NCI-H128 (cell line): Measurements from ENCODE around the gene NKD1.
"Not testable (repeated sequence)": the region's sequence is repeated elsewhere in the genome, so short reads cannot be mapped to it uniquely, and the experiment has no call there.

Source experiments
- DNase-seq: peaks from one replicate; lab custom pipeline; 2025; ENCODE audit not compliant: unreplicated experiment; lab: John Stamatoyannopoulos, UW

The NKD1 gene

DNA sequence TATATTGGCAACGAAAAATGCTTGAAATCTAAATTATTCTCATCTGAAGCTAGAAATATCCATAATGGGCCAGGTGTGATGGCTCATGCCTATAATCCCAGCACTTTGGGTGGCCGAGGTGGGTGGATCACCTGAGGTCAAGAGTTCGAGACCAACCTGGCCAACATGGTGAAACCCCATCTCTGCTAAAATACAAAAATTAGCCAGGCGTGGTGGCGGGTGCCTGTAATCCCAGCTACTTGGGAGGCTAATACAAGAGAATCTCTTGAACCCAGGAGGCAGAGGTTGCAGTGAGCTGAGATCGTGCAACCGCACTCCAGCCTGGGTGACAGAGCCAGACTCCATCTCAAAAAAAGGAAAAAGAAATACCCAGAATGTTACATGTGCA lies 11.9 kb upstream of the NKD1 start:
- not testable (repeated sequence) for DNase-seq

DNA sequence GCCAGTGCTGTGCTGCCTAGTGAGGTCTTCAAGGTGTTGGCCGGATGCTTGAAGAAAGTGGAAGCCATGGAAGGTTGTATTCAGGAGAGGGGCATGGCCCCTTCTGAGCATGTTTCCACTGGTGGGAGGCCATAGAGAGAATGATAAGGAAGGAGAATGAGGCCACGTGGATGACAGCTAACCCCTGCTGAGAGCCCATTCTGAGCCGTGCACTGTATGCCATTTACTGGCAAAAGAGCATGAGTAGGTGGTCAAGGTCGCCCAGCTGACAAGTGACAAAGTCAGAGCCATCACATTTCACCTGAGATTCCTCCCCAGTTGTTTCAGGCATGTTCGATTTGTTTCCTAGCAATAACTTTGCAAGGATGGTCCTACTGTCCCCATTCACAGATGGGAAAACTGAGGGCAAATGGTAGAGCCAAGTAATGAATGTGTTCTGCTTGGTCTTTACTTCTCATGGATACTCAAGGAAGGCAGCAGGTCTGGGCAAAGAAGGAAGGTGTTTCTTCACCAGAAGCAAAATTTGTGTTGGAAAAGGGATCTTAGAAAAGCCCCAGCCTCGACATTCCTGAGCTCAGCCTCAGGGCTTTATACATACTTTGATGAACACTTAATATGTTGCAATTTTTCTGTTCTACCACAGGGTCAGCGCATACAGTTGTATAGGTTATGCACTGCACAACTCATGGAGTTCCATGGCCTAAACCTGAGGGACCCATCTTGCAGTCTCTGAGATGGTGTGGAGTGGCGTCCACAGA lies 10.5 kb upstream of the NKD1 start:
- DNase-seq: no peak

DNA sequence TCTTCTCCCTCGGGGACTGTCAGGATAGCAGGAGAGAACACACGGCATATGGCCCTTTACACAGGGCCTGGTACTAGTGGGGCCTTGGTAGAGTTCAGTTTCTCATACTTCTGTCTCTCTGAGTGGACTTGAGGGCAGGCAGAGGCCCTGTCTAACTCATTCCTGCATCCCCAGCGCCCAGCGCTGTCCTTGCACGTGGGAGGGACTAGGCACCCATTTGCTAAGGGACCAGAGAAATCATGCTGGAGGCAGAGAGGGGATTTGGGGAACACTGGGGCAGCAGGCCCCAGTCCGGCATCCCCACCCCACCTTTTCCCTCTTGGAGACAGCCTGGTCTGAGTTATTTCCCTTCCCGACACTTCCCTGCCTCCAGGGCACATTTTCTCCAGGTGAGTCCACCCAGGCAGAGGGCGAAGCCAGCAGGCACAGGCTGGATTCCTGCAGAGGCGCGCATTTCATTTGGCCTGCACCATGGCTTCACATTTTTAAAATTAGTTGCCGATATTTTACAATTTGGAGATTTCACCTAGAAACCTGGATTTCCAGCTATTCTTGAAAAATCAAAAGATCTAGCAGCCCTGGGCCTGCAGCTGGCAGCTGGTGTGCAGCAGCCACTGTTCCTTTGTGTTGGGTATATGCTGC lies 9.7 kb upstream of the NKD1 start:
- no peak for DNase-seq

DNA sequence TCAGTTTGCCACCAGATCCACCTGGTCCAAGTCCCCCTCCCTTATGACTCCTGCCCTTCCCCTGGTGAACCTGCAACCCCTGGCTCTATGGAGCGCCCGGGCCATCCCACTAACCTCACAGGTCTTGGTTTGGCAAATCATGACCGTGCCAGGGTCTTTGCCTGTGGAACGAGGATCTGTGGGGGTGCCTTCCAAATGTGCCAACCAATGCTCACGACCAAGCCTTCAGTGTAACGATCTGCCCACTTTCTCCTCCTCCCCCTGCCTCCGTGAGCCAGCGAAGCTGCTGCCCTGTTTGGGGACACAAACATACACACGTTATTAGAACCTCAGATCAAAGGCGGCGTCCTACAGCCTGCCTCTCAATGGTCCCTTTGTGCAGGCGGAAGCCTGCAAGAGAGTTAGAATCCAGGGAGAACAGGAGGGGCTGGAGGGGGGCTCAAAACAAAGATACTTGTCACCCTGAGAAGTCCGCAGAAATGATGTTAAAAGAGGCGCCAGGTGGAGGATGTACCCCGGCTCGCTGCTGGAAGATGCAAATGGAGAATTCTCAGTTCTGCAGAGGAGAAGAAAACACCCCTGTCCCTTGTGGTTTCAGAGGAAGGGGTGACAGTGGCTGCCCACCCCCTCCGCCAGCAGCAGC lies 9.0 kb upstream of the NKD1 start:
- DNase-seq: no peak

DNA sequence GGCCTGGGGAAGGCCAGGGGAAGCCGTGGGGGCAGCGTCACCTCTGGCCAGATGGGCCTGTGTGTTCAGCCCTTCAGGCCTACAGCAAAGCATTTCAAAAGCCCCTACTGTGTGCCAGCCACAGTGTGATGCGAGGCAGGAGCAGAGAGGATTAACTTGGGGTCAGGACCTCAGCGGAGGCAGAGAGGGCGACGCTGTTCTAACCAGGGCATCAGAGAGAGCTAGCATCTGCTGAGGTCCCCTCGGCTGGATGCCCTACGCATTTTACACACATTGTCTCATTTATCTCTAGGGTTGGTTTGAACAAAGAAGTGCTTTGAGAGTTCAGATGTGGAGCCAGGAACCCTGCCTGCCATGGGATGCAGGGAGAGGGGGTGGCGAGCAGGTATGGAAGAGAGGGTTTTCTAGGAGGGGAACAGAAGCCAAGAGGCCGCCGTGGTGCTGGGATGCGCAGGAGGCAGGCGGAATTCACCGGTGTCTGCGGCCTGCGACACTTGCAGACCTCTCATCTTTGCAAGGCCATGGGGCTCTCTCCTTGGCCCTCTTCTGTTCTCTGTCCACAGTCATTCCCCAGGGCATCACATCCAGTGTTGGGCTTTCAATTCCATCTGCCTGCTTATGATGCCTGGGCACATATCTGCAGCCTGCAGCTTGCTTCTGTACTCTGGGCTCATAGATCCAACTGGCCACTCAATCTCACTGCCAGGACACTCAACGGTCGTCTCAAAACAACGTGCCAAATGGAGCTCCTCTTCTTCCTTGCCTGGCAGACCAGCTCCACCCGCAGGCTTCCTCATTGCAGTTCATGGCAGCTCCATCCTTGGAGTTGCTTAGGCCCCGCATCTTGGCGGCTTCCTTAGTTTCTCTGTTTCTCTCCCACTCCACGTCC lies 8.1 kb upstream of the NKD1 start:
- DNase-seq: no peak

DNA sequence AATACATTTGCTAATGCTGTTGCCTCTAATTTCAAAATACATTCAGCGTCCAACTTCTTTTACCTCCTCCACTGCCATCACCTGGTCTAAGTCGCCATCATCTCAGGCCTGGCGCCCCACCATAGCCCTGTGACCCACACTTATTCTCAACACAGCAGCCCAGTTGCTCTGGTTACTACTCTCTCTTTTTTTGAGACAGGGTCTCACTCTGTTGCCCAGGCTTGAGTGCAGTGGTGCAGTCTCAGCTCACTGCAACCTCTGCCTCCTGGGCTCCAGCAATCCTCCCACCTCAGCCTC lies 7.5 kb upstream of the NKD1 start:
- no peak for DNase-seq

DNA sequence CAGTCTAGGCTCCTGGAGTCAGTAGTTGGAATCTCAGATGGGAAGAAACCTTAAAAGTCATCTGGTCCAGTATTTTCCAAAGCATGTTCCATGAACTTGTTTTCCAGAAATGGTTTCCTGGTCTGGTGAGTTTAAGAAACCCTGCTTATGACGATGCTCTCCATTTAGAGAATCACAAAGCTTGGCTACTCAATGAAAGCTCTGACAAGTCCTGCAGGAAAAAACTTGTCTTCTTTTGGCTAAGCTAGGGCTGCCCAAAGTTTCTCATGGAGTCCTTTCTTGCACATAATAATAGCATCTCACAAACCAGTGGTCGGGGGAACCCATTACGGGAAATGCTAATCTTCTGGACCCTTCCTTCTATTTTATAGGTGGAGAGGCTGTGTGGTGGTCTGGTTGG lies 5.5 kb upstream of the NKD1 start:
- DNase-seq: no peak

DNA sequence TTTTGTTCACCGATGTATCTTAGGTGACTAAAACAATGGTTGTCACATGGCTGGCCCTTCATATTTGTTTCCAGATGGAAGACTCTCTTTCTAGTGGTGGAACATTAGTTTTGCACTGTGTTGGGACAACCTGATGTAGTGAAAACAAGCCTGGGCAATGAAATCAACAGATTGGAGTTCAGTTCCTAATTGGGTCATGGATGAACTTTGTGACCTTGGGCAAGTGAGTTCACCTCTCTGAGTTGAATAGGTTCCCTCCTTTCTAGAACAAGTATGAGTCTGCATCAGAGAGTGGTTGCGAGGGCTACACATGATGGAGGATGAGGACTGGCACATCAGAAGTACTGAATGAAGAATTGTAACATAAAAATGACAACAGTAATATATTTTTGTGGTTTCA lies 2.1 kb upstream of the NKD1 start:
- no peak for DNase-seq

DNA sequence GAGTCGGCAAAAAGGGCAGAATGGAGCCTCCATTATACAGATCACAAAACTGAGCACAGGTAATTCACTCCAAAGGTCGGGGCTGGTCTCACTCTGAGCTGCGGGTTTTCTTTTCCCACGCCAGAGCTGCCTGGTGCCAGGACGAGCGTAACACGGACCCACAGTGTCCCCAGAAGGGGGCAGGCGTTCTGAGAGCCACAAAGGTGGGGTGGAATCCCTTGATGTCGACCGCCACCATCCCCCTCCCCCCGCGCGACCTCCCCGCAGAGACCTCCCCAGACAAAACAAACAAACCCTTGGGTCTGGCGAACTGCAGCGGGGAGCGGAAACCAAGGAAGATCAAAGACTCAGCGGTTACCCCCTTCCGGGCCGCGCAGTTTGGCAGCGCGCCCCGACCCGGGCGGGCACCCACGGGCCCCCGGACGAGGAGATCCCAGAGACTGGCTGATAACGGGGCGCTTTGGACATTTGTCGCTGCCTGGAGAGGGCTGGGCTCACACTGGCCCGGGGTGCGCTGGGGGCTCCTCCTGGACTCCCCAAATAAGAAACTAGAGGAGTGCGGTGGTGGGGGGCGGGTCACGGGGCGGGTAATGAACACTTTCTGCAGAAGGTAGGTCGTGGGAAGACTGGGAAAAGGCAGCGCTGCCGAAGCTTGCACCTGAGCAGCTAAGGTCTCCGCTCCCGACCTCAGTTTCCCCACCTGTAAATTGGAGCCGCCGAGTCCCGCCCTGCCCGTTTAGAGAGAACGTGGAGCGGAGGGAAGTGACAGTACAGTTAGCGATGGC lies 664 bp upstream of the NKD1 start:
- DNase-seq: no peak

DNA sequence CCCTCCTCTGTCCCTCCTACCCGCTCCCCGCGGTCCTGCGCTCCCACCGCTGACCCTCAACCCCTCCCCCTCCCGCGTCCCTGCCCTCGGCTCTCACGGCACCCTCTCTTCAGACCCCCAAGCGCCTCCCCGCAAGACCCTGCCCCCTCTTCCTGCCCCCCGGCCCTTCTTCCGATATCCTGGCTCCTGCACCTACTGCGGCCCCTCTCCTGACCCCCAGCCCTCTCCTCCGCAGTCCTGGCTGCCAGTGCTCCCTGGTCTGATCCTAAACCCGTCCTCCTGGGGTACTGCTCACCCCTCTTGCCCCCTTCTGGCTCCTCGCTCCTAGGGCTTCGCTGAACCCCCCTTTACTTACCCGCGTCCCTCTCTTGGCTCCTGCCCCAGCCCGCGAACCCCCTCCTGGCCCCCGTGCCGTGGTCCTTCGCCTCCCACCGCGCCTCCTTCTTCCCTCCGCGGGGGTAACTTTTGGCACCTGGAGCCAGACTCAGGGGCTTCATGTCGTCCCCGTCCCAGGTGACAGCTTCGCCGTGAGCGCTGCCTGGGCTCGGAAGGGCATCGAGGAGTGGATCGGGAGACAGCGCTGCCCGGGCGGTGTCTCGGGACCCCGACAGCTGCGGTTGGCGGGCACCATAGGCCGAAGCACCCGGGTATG lies 839 bp downstream of the NKD1 start:
- DNase-seq: no peak

DNA sequence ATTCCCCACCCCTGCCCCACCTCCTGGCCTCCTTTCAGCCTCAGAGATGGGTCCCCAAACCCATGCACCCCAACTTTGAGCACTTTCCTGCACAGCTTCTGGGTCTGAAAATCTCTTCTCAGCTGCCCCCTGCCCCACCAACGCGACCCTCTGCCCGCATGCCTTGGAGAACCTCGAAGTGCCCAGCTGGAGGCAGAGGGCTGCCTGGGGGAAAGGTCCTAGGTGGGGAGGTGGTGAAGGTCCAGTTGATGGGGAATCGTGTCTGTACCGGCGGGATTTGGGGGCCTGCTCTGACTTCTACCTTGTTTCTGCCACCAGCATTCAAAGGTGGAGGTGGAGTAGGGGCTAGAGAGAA lies 1.3 kb downstream of the NKD1 start:
- DNase-seq: no peak

DNA sequence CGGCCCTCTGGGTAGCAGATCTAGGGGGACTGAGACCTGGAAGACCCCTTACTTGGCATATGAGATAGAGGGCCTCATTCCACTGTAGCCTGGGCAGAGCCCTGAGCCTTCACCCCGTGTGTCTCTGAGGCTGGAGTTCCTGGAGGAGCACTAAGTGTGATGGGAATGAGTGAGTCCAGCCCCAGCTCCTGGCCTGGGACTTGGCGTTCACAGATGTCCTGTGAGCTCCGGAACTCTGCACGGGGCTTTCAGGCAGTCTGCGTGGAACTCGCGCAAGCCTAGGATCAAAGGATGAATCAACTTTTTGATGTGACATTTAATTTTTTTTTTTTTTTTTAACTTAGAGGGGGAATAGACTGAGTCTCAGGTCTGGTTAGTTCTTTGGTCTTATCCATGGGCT lies 1.8 kb downstream of the NKD1 start:
- no peak for DNase-seq

DNA sequence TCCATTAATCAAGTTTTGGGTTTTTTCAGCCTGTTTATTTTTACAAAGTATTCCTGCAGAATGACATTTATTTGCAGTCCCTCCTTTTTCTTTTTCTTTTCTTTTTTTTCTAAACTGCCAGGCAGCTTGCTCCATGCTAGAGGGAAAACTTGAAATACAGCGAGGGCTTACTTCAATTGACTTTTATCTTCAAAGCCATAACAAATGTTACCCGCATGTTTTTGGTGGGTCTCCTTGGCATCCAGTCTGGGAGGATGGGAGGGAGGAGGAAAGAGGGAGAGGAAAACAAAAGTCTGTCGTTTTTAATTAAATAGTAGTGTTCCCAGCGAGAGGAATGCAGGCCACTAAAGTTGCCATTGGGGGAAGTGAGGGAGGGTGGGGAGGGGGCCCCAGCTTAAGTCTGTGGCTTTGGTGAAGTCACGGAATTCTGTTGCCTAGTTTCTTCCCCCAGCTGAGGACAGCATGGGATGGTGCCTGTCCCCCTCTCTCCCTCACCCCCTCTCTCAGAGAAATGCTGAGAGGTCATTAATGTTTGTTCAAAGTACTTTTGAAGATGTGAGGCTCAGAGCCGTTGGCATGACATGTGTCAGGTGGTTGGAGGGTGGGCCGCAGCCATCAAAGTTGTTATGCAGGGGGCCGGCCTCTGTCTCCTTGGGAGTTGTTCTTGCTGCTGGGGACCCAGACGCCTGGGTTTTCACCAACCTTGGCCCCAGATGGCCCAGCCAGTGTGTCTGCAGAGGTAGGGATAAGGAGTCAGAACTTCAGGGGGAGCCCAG lies 2.9 kb downstream of the NKD1 start:
- DNase-seq: no peak

DNA sequence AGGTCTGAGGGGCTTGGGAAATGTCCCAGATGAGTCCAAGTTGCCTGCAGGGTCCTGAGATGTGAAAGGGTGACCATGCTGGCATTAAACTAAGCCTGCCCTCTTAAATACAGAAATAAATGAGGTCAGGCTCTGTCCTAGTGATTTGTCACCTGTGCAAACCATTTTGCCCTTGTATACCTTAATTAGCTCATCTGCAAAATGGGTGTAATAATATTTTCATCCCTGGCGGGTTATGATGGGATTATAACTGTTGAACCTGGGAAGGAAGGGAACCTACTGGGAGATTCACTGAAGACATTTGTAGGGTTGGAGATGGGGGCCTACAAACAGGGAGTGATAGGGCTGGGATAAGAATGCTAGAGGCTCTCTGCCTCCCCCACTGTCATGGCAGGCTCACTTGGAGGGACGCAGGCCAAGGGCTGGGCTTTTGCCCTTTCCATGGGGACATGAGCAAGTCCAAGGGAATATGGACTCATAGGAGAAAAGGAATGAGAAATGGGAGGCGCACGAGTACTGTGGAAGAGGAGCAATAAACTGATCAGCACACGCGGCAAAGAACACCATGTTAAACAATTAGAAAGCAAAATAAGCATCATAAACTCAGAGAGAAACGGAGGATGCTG lies 4.4 kb downstream of the NKD1 start:
- no peak for DNase-seq

DNA sequence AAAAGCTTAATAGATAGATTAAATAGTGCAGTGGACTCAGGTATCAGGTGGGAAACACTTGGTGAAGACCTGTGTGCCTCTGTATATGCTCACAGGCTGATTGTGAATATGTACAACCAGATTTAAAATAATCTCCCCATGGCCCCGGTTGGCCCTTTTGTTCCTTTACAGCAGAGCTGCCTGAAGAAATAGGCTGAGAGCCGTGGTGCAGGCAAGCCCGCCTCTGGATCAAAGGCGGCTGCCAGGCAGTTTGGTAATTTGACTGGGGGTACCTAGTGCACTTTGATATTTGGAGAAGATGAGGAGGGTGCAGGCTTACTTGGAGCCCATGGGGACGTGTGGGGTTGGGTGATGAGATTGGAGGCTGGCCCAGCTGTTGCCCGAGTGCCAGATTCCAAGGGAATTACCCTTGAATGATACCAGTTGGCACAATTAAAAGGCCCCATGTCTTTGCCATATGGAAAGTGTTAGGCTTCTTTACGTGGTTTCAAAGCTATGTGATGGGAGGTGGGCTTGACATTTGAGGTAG lies 5.0 kb downstream of the NKD1 start:
- DNase-seq: no peak

DNA sequence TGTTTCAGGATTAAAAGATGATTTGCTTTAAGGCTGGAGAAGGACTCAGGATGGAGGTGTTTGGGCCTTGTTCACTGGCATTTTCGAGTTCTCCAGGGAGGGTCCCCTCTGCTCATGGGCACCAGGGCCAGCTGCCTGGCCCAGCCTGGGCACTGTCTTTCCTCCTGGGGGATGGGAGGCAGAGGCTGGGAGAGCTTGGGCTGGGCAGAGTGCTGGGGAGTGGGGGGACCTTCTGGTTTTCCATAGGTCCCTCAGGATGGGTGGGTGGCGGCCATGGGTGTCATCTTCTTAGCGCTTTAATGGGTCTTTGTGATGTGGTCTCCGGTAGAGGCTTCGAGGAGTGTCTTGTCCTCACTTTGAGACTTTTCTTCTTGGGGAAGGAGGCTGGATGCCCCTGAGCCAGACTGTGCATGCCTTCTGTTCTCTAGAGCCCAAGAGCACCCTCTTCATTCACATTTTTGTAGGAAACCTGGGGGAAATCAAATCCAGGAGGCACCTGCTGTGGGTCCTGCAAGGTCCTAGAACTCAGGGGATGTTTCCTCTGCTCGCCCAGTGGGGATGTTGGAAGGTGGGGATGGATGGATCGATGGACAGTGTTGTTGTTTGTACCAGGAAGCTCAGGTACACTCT lies 5.7 kb downstream of the NKD1 start:
- no peak for DNase-seq

DNA sequence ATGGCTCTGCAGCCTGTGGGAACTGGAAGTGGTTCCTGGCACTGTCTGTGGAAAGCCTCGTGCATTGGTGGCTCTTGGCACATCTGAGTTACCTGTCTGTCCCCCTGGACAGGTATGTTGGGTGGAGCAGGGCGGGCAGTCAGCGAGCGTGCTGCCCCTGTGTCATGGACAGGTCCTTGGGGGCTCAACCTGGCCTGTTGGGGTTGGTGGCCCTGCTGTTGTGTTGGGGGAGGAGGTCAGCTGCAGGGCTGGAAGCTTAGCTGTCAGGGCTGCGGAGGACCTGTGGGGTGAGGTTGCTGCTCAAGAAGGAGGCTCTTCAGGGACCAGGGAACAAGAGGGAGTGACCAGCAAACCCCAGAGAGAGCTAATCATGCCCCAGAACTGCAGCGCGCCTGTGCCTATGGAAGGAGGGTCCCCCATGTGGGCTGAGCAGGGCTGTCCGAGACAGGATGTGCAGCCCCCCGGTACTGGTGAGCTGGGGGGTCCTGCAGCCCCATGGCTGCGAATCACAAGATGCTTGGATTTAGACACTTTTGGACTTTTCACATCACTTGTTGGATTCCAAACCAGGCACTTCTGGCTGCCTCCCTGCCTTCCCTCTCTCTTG lies 7.2 kb downstream of the NKD1 start:
- DNase-seq: no peak
